Esophagus squamous epithelium (tissue), 5 donors: Measurements from ENCODE around the gene ESRRB. TPM values are rescaled to one million over a fixed set of nuclear protein-coding genes. Genes with fewer than 3 reads are reported as not detected.

Experiments used
- DNase-seq: peaks from one replicate; lab custom pipeline; 2025; lab: John Stamatoyannopoulos, UW
- H3K27ac ChIP-seq, 4 donors: fragments of 200-600 bp; sonication (generic); one replicate each; pipeline ENCODE4 v1.5.1; 2016 to 2019; ENCODE audit warnings: mild to moderate bottlenecking in 1 of 4
- H3K27me3 ChIP-seq, 4 donors: fragments of 200-600 bp; sonication (generic); 1 replicate in 3 of 4; 2 replicates in 1 of 4; pipeline versions ENCODE4 v1.5.1 to v1.6.0; 2017 to 2021; ENCODE audit warnings: antibody characterized with exemption in 1 of 4
- H3K36me3 ChIP-seq, 3 donors: fragments of 200-600 bp; sonication (generic); one replicate each; pipeline ENCODE4 v1.5.1; 2016 to 2019
- H3K4me1 ChIP-seq, 3 donors: fragments of 200-600 bp; sonication (generic); one replicate each; pipeline ENCODE4 v1.5.1; 2017 to 2019
- H3K4me3 ChIP-seq, 4 donors: fragments of 200-600 bp; sonication (generic); 1 replicate in 3 of 4; 2 replicates in 1 of 4; pipeline ENCODE4 v1.5.1; 2016 to 2019; ENCODE audit warnings: mild to moderate bottlenecking in 2 of 4, moderate library complexity in 1 of 4
- H3K9me3 ChIP-seq, 3 donors: fragments of 200-600 bp; sonication (generic); one replicate each; pipeline ENCODE4 v1.5.1; 2016 to 2019
- CTCF ChIP-seq, 6 experiments: fragments of 450-650 bp in 4 of 6; fragments of 200-600 bp in 2 of 6; sonication (generic) in 2 of 6; IDR thresholded peaks; one replicate each; pipeline ENCODE4 v1.5.1; 2016 to 2019; ENCODE audit warnings: antibody characterized with exemption in 6 of 6, mild to moderate bottlenecking in 4 of 6, moderate library complexity in 4 of 6
- POLR2A ChIP-seq, 4 donors: fragments of 450-650 bp; IDR thresholded peaks; one replicate each; pipeline ENCODE4 v1.6.1; 2017; ENCODE audit warnings: antibody characterized with exemption in 4 of 4, mild to moderate bottlenecking in 4 of 4, moderate library complexity in 3 of 4
- WGBS, 2 donors: methylation state at CpG; one replicate each; pipeline ENCODE4 v1.1.5; 2018; 5-methylcytosine and 5-hydroxymethylcytosine counted together
- intact Hi-C: fragments of 100-400 bp; cut with DNase I; formaldehyde crosslinking; loops from one replicate; pipeline ENCODE4 v1.15.0; 2022
- total RNA-seq, 4 donors: library from RNA; depleted of rRNA; stranded (reverse); fragments of >200 nt; gene quantifications; one replicate each; pipeline ENCODE4 v1.1.0, GENCODE V29; 2016
- donor health status: DM: yes; HTN: yes; CAD: no.

Gene ESRRB
- total RNA-seq, 4 donors from 2014 or later = not detected

GRCh38 chr14:76430475-76430980 lies 54.6 kb downstream of the ESRRB start:
- Histone ChIP-seq H3K27me3 (peaks cover 0 to 23% (median 0%) of the 10 kb centered on the region in 4 donors), H3K27ac (no peak overlapping the region), H3K36me3 (no peaks in the 10 kb centered on the region), H3K9me3 (no peaks in the 10 kb centered on the region), H3K4me1 (no peaks in the 10 kb centered on the region), H3K4me3 (no peak overlapping the region)
- DNase-seq = no peak
- TF ChIP-seq CTCF (IDR thresholded peaks at IDR 0.05) (no peak), POLR2A (IDR thresholded peaks at IDR 0.05) (no peak)
- intact Hi-C loops = no loop called here
- 58 to 62% methylated on average over 2 of the region's 4 CpGs for WGBS, 2 donors

GRCh38 chr14:76431538-76431937 lies 55.6 kb downstream of the ESRRB start:
- Histone ChIP-seq H3K4me1 (no peaks in the 10 kb centered on the region), H3K27ac (no peak overlapping the region), H3K27me3 (peaks cover 0 to 23% (median 0%) of the 10 kb centered on the region in 4 donors), H3K4me3 (no peak overlapping the region), H3K36me3 (no peaks in the 10 kb centered on the region), H3K9me3 (no peaks in the 10 kb centered on the region)
- DNase-seq = no peak
- intact Hi-C loops = no loop called here
- TF ChIP-seq CTCF (IDR thresholded peaks at IDR 0.05) (no peak), POLR2A (IDR thresholded peaks at IDR 0.05) (no peak)
- 73 to 75% methylated on average over 8 to 9 of the region's 9 CpGs for WGBS, 2 donors

- Histone ChIP-seq H3K4me1 (no peaks in the 10 kb centered on the region), H3K27me3 (peaks cover 0 to 23% (median 0%) of the 10 kb centered on the region in 4 donors), H3K9me3 (no peaks in the 10 kb centered on the region), H3K27ac (no peak overlapping the region), H3K4me3 (no peak overlapping the region), H3K36me3 (no peaks in the 10 kb centered on the region)
- intact Hi-C loops = no loop called here
- TF ChIP-seq CTCF (IDR thresholded peaks at IDR 0.05) = no peak
- 68 to 75% methylated on average over 13 of the region's 13 CpGs for WGBS, 2 donors
- DNase-seq = no peak
These were observed 57.2 kb downstream of the ESRRB start for GRCh38 chr14:76432827-76433752.

GRCh38 chr14:76434220-76434619 lies 58.3 kb downstream of the ESRRB start:
- no peaks in the 10 kb centered on the region for H3K36me3 ChIP-seq
- H3K9me3 ChIP-seq = no peaks in the 10 kb centered on the region
- TF ChIP-seq CTCF (IDR thresholded peaks at IDR 0.05) (no peak), POLR2A (IDR thresholded peaks at IDR 0.05) (no peak)
- 22 to 65% methylated on average over 3 to 8 of the region's 9 CpGs for WGBS, 2 donors
- H3K27me3 ChIP-seq = peaks cover 0 to 23% (median 0%) of the 10 kb centered on the region in 4 donors
- H3K4me1 ChIP-seq = no peaks in the 10 kb centered on the region
- DNase-seq = no peak
- intact Hi-C loops = no loop called here
- no peak overlapping the region for H3K27ac ChIP-seq
- no peak overlapping the region for H3K4me3 ChIP-seq

GRCh38 chr14:76439237-76439775 lies 63.4 kb downstream of the ESRRB start:
- intact Hi-C loops = no loop called here
- H3K9me3 ChIP-seq = no peaks in the 10 kb centered on the region
- no peaks in the 10 kb centered on the region for H3K36me3 ChIP-seq
- H3K4me1 ChIP-seq = no peaks in the 10 kb centered on the region
- 80 to 90% methylated on average over 1 to 5 of the region's 33 CpGs for WGBS, 2 donors
- TF ChIP-seq POLR2A (IDR thresholded peaks at IDR 0.05) (no peak), CTCF (IDR thresholded peaks at IDR 0.05) (no peak)
- no peak overlapping the region for H3K4me3 ChIP-seq
- peaks cover 0 to 8% (median 0%) of the 10 kb centered on the region in 4 donors for H3K27me3 ChIP-seq
- H3K27ac ChIP-seq = no peak overlapping the region
- DNase-seq = no peak
